H1 (cell line): ENCODE data around the gene CX3CL1. TPM values are rescaled to one million over a fixed set of nuclear protein-coding genes. Genes with fewer than 3 reads are reported as not detected.

ENCODE experiments used
- MAX ChIP-seq: IDR thresholded peaks from 2 replicates; pipeline ENCODE4 v1.6.1; 2012; ENCODE audit warnings: inconsistent platforms
- SP2 ChIP-seq: IDR thresholded peaks from 2 replicates; pipeline ENCODE4 v1.6.1; 2012; ENCODE audit warnings: mild to moderate bottlenecking, low read length, inconsistent platforms
- TBP ChIP-seq: IDR thresholded peaks from 2 replicates; pipeline ENCODE4 v1.6.1; 2011; ENCODE audit warnings: low read depth, low read length, improper control_type of control experiment
- polyA plus RNA-seq, 7 experiments: library from polyadenylated mRNA; depleted of rRNA in 3 of 7; stranded (reverse) in 5 of 7; unstranded in 2 of 7; fragments of >200 nt in 5 of 7; fragments of 200-250 nt in 2 of 7; gene quantifications; 1 replicate in 5 of 7; 2 replicates in 1 of 7; 4 replicates in 1 of 7; pipeline versions ENCODE4 v1.2.1 to v1.2.3, GENCODE V29; 2011 to 2013; ENCODE audit warnings: missing spikeins in 2 of 7, mixed read lengths in 2 of 7
- total RNA-seq: library from RNA; stranded (reverse); fragmentation: NEBNext Ultra II Directional; extraction: Animal tissue kit (Norgen Biotek cat#: 25700); gene quantifications from 2 replicates; pipeline ENCODE4 v1.2.1, GENCODE V29; 2021
- TF ChIP-seq, protein P1 (sequence below): fragments of 300-600 bp; sonication (generic); IDR thresholded peaks from 2 replicates; pipeline ENCODE4 v1.7.1; 2012; ENCODE audit warnings: low read length, moderate library complexity, mild to moderate bottlenecking, inconsistent platforms; ENCODE audit not compliant: insufficient replicate concordance

CX3CL1 gene
- total and polyA plus RNA-seq, 2 of the 8 experiments (the other 6 are each of a cell fraction or from before 2014, with no cell fraction given): 1.4 to 3.0 TPM

GRCh38 chr16:57412584-57412983, 40.3 kb downstream of the CX3CL1 start (continued):
- no peak for TF ChIP-seq MAX
- no peak for TF ChIP-seq TBP
- TF ChIP-seq, protein P1, sequence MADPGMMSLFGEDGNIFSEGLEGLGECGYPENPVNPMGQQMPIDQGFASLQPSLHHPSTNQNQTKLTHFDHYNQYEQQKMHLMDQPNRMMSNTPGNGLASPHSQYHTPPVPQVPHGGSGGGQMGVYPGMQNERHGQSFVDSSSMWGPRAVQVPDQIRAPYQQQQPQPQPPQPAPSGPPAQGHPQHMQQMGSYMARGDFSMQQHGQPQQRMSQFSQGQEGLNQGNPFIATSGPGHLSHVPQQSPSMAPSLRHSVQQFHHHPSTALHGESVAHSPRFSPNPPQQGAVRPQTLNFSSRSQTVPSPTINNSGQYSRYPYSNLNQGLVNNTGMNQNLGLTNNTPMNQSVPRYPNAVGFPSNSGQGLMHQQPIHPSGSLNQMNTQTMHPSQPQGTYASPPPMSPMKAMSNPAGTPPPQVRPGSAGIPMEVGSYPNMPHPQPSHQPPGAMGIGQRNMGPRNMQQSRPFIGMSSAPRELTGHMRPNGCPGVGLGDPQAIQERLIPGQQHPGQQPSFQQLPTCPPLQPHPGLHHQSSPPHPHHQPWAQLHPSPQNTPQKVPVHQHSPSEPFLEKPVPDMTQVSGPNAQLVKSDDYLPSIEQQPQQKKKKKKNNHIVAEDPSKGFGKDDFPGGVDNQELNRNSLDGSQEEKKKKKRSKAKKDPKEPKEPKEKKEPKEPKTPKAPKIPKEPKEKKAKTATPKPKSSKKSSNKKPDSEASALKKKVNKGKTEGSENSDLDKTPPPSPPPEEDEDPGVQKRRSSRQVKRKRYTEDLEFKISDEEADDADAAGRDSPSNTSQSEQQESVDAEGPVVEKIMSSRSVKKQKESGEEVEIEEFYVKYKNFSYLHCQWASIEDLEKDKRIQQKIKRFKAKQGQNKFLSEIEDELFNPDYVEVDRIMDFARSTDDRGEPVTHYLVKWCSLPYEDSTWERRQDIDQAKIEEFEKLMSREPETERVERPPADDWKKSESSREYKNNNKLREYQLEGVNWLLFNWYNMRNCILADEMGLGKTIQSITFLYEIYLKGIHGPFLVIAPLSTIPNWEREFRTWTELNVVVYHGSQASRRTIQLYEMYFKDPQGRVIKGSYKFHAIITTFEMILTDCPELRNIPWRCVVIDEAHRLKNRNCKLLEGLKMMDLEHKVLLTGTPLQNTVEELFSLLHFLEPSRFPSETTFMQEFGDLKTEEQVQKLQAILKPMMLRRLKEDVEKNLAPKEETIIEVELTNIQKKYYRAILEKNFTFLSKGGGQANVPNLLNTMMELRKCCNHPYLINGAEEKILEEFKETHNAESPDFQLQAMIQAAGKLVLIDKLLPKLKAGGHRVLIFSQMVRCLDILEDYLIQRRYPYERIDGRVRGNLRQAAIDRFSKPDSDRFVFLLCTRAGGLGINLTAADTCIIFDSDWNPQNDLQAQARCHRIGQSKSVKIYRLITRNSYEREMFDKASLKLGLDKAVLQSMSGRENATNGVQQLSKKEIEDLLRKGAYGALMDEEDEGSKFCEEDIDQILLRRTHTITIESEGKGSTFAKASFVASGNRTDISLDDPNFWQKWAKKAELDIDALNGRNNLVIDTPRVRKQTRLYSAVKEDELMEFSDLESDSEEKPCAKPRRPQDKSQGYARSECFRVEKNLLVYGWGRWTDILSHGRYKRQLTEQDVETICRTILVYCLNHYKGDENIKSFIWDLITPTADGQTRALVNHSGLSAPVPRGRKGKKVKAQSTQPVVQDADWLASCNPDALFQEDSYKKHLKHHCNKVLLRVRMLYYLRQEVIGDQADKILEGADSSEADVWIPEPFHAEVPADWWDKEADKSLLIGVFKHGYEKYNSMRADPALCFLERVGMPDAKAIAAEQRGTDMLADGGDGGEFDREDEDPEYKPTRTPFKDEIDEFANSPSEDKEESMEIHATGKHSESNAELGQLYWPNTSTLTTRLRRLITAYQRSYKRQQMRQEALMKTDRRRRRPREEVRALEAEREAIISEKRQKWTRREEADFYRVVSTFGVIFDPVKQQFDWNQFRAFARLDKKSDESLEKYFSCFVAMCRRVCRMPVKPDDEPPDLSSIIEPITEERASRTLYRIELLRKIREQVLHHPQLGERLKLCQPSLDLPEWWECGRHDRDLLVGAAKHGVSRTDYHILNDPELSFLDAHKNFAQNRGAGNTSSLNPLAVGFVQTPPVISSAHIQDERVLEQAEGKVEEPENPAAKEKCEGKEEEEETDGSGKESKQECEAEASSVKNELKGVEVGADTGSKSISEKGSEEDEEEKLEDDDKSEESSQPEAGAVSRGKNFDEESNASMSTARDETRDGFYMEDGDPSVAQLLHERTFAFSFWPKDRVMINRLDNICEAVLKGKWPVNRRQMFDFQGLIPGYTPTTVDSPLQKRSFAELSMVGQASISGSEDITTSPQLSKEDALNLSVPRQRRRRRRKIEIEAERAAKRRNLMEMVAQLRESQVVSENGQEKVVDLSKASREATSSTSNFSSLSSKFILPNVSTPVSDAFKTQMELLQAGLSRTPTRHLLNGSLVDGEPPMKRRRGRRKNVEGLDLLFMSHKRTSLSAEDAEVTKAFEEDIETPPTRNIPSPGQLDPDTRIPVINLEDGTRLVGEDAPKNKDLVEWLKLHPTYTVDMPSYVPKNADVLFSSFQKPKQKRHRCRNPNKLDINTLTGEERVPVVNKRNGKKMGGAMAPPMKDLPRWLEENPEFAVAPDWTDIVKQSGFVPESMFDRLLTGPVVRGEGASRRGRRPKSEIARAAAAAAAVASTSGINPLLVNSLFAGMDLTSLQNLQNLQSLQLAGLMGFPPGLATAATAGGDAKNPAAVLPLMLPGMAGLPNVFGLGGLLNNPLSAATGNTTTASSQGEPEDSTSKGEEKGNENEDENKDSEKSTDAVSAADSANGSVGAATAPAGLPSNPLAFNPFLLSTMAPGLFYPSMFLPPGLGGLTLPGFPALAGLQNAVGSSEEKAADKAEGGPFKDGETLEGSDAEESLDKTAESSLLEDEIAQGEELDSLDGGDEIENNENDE: no peak
- TF ChIP-seq SP2: no peak
- TF ChIP-seq, all 59 proteins: peak for 0
